Heart right ventricle (tissue), 16 donors: ENCODE data around the gene CDCP1. TPM values are rescaled to one million over a fixed set of nuclear protein-coding genes. Genes with fewer than 3 reads are reported as not detected.
"Not testable (repeated sequence)": the region's sequence is repeated elsewhere in the genome, so short reads cannot be mapped to it uniquely, and the experiment has no call there.

Experiments
- ATAC-seq, 8 donors: fragments of 200-7000 bp; cut with Tn5 transposase; one replicate each; pipeline ENCODE4 v1.9.1; 2020; ENCODE audit warnings: mild to moderate bottlenecking in 8 of 8, moderate library complexity in 8 of 8, moderate number of reproducible peaks in 1 of 8
- DNase-seq, 2 donors: peaks; one replicate each; pipeline ENCODE4 v3.0.0-alpha.2; 2020
- H3K27ac ChIP-seq, 10 donors: fragments of 200-600 bp; sonication (generic) in 2 of 10; one replicate each; pipeline versions ENCODE4 v1.5.0 to v1.8.0; 2020 to 2022; ENCODE audit warnings: mild to moderate bottlenecking in 3 of 10
- H3K27me3 ChIP-seq, 7 donors: fragments of 200-600 bp; one replicate each; pipeline ENCODE4 v1.8.0; 2021 to 2022; ENCODE audit warnings: mild to moderate bottlenecking in 2 of 7
- H3K36me3 ChIP-seq, 9 donors: fragments of 200-600 bp; sonication (generic) in 1 of 9; one replicate each; pipeline versions ENCODE4 v1.5.0 to v1.8.0; 2020 to 2022; ENCODE audit warnings: mild to moderate bottlenecking in 2 of 9
- H3K4me1 ChIP-seq, 9 donors: fragments of 200-600 bp; sonication (generic) in 1 of 9; one replicate each; pipeline versions ENCODE4 v1.5.0 to v1.8.0; 2020 to 2022; ENCODE audit warnings: mild to moderate bottlenecking in 4 of 9
- H3K4me3 ChIP-seq, 10 donors: fragments of 200-600 bp; sonication (generic) in 2 of 10; one replicate each; pipeline versions ENCODE4 v1.5.0 to v1.8.0; 2020 to 2022; ENCODE audit warnings: mild to moderate bottlenecking in 7 of 10, moderate library complexity in 2 of 10
- H3K9me3 ChIP-seq, 11 donors: fragments of 200-600 bp in 10 of 11; sonication (generic) in 2 of 11; one replicate each; pipeline versions ENCODE4 v1.5.0 to v1.8.0; 2013 to 2022; ENCODE audit warnings: mild to moderate bottlenecking in 2 of 11, control low read depth in 1 of 11, moderate library complexity in 1 of 11
- WGBS, 2 donors: extraction: QIAGEN DNeasy Blood & Tissue Kit; methylation state at CpG; one replicate each; pipeline ENCODE4 v1.1.7; 2013; ENCODE audit warnings: inconsistent platforms in 1 of 2; 5-methylcytosine and 5-hydroxymethylcytosine counted together
- intact Hi-C, 10 donors: fragments of 100-400 bp; cut with DNase I; formaldehyde crosslinking; loops; one replicate each; pipeline versions ENCODE4 v1.11.1 to v1.14.2; 2022
- polyA plus RNA-seq, 2 donors: library from polyadenylated mRNA; stranded (reverse); fragments of 200-250 nt; gene quantifications; one replicate each; pipeline ENCODE4 v1.2.3, GENCODE V29; 2013
- total RNA-seq, 10 donors: library from RNA; stranded (reverse); fragmentation: NEBNext Ultra II Directional in 3 of 10; extraction: Animal tissue kit (Norgen Biotek cat#: 25700) in 3 of 10; gene quantifications; one replicate each; pipeline versions ENCODE4 v1.2.1 to v1.2.4, GENCODE V29; 2021 to 2023
- TF ChIP-seq, protein P1 (sequence below), 9 donors: fragments of 200-600 bp; sonication (generic) in 2 of 9; IDR thresholded peaks; one replicate each; pipeline versions ENCODE4 v1.5.0 to v1.8.0; 2021 to 2022; ENCODE audit warnings: antibody characterized with exemption in 9 of 9, mild to moderate bottlenecking in 5 of 9, moderate library complexity in 1 of 9
- donor health status: Arrhythmogenic right ventricular cardiomyopathy.
- donor health status: ischemic (EF 13 %, LVEDD 7.1; RV severe dilation, severe dysfunction).
- donor health status: healthy with polysubstance abuse.
- donor health status: DM: no; HTN: yes; CAD: no.
- donor health status: DM: no; HTN: no; CAD: no.
- donor health status: ischemic (EF 25% LVEDD 6.9; RV normal size, moderate dysfunction).
- donor health status: ischemic (EF 25% LVEDD 5.7; RV mildly dilated, moderate dysfunction).
- donor health status: healthy.
- donor health status: DM: yes; HTN: yes; CAD: no.
- donor health status: Ischemic cardiomyopathy.
- donor health status: ischemic (EF 35%, LVEDD 5.7; RV mildly dilated, moderate dysfunction).
- donor health status: nonischemic (EF 11% LVEDD 7.7; RV severe dilation, severe dysfunction).
- donor health status: DM: yes; HTN: yes; CAD: no.
- donor health status: PGD.
- donor health status: ischemic (EF 29% LVEDD 5.4; RV normal size, mild dysfunction).
- donor health status: nonischemic (EF 23%, LVEDD 6.1; RV moderate dilation, normal function).

The CDCP1 gene
- total and polyA plus RNA-seq, 12 donors = 0.15 to 2.8 (median 0.27) TPM

DNA sequence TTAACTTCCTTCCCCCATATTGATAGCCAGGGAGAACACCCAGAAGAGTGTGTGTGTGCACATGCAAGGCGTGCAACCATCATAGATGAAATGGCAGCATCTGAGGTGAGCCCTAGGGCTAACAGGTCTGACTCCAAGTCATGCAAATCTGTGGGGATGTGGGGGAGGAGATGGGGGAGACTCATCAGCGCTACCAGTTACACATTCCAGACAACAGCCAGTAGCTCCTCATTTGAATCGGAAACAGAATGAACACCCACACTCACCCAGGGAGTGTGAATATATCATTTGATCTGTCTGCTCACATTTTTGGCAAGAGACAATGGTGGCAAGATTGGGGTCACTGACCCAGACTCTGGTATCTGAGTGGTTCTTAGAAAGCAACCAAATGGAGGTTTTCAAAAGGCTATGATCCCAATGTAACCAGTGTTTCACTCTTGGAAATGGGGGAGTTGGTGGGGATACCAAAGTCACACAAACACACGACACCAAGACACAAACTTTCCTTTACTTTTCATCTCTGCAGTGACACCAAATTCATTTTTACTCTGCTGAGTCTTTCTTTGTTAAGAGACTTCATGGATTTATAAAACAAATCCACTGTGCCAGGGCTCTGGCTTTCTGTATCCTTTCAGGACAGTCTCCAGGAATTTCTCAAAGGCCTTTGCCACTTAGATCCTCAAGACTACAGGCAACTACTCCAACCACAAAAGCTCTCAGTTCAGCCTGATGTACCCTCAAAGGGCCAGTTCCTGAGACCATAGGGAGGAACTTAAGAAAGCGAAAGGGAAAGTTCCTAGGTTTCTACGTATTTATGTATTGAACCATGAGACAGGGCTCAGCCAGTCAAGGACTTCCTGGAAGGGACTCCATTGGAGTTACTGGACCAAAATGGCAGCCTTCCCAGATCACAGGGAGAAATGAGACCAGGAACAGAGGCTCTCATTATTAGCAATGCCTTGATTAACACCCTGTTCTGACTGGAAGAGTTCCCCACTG lies 2.2 kb downstream of the CDCP1 start:
- intact Hi-C loops = no loop called here
- WGBS, 2 donors = 76 to 91% methylated on average over 6 of the region's 6 CpGs
- Histone ChIP-seq H3K27me3 (peaks cover 4 to 68% (median 50%) of the 10 kb centered on the region in 7 donors), H3K36me3 (no peaks in the 10 kb centered on the region), H3K27ac (peak overlapping the region in 2 of 10 donors; percentile 7 to 43), H3K4me3 (no peak overlapping the region), H3K4me1 (peaks cover 0 to 33% (median 12%) of the 10 kb centered on the region in 9 donors), H3K9me3 (no peaks in the 10 kb centered on the region)
- TF ChIP-seq, protein P1, sequence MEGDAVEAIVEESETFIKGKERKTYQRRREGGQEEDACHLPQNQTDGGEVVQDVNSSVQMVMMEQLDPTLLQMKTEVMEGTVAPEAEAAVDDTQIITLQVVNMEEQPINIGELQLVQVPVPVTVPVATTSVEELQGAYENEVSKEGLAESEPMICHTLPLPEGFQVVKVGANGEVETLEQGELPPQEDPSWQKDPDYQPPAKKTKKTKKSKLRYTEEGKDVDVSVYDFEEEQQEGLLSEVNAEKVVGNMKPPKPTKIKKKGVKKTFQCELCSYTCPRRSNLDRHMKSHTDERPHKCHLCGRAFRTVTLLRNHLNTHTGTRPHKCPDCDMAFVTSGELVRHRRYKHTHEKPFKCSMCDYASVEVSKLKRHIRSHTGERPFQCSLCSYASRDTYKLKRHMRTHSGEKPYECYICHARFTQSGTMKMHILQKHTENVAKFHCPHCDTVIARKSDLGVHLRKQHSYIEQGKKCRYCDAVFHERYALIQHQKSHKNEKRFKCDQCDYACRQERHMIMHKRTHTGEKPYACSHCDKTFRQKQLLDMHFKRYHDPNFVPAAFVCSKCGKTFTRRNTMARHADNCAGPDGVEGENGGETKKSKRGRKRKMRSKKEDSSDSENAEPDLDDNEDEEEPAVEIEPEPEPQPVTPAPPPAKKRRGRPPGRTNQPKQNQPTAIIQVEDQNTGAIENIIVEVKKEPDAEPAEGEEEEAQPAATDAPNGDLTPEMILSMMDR (IDR thresholded peaks at IDR 0.05) = no peak
- no peak for DNase-seq
- ATAC-seq = peak in 1 of 8 donors; percentile 38

DNA sequence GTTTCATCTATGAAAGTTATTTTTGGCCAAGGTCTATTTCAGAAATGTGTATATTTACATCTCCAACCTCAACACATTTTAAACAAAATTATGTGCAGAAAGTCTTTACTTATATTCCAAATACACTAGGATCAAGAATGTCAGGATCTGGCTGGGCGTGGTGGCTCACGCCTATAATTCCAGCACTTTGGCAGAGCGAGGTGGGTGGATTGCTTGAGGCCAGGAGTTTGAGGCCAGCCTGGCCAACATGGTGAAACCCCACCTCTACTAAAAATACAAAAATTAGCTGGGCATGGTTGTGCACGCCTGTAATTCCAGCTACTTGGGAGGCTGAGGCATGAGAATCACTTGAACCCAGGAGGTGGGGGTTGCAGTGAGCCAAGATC lies 5.4 kb downstream of the CDCP1 start:
- H3K9me3 ChIP-seq, DNase-seq, H3K4me3 ChIP-seq, H3K36me3 ChIP-seq, intact Hi-C loops, ATAC-seq: not testable (repeated sequence)
- Histone ChIP-seq H3K27me3 (peaks cover 0 to 41% (median 27%) of the 10 kb centered on the region in 7 donors), H3K27ac (peak overlapping the region in 1 of 10 donors; percentile 78), H3K4me1 (peaks cover 0 to 54% (median 6%) of the 10 kb centered on the region in 9 donors)
- WGBS, 2 donors = 90 to 93% methylated on average over 4 of the region's 4 CpGs

DNA sequence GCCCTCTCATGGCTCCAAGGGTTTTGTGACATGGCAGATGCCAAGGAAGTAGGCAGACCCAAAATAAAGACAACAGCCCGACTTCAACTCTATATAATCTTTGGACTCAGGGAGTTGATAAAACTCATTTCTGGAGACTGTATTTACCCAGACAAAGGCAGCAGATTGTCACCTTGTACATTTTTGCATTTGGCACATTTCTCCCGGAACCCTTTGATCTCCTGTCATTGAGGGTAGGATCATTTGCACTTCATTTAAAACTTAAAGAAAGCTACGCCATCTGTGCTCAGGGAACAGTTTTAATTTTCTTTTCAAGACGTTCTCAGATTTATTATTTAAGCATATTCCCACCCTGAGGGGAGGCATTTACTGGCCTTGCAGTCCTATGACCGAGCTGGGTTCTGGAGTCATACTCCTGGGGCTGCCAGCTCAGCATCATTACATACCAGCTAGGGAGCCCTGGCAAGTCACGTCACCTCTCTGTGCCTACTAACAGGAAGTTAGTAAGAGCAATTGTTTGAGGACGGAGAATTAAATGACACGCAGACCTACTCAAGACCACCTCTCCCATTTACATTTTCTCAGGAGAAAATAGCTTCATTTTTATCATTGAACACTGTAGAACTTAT lies 5.9 kb downstream of the CDCP1 start:
- ATAC-seq (peak in 2 of 8 donors; percentile 30 to 53), DNase-seq (no peak)
- Histone ChIP-seq H3K9me3 (no peaks in the 10 kb centered on the region), H3K27ac (peak overlapping the region in 1 of 10 donors; percentile 78), H3K4me3 (no peak overlapping the region), H3K27me3 (peaks cover 0 to 36% (median 21%) of the 10 kb centered on the region in 7 donors), H3K4me1 (peaks cover 0 to 54% (median 6%) of the 10 kb centered on the region in 9 donors), H3K36me3 (no peaks in the 10 kb centered on the region)
- 63 to 77% methylated on average over 8 of the region's 8 CpGs for WGBS, 2 donors
- intact Hi-C loops = no loop called here
- TF ChIP-seq, protein P1 (IDR thresholded peaks at IDR 0.05) = no peak

DNA sequence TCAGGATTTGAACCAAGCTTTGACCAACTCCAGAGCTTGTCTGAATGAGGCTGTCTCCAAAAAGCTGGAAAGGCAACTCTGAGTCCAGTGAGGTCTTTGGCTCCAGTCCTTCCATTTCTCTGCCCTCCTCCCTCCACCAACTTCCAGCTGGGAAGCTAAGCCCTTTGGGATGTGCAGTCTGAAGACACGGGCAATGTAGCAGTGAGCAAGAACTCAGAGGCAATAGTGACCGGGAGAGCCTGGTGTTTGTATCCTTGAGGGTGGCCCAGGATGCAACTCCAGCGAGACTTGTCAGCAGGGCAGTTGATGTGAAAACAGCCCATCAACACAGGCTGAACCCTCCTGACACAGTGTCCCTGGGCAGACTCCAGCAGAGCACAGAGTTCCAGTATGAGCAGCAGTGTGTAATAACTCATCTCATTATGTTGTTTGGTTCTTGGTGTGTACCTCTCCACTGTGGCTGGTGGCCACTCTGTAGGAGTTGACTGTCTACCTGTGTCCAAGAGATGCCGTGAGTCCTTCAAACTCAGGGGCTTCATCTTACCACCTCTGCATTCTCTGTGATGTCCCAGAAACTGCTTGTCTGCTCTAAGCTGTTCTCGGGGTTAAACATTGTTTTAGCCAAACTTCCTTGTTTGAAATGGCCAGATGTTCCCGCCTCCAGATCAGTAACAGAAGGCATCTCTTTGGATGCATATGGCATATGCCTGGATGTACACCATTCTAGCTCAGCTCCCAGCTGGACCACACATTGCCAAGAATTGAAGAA lies 6.6 kb downstream of the CDCP1 start:
- no peak overlapping the region for H3K4me3 ChIP-seq
- H3K9me3 ChIP-seq = no peaks in the 10 kb centered on the region
- intact Hi-C loops = no loop called here
- TF ChIP-seq, protein P1 (IDR thresholded peaks at IDR 0.05) = no peak
- no peaks in the 10 kb centered on the region for H3K36me3 ChIP-seq
- 71 to 72% methylated on average over 6 of the region's 6 CpGs for WGBS, 2 donors
- ATAC-seq (peak in 2 of 8 donors; percentile 32 to 55), DNase-seq (no peak)
- peaks cover 0 to 29% (median 14%) of the 10 kb centered on the region in 7 donors for H3K27me3 ChIP-seq
- peaks cover 0 to 59% (median 6%) of the 10 kb centered on the region in 9 donors for H3K4me1 ChIP-seq
- peak overlapping the region in 1 of 10 donors; percentile 78 for H3K27ac ChIP-seq
